Erythroblast (primary cell): ENCODE data around the gene PRTFDC1.

Experiments used
- DNase-seq, 2 experiments: peaks; one replicate each; lab custom pipeline; 2025; lab: John Stamatoyannopoulos, UW
- GATA1 ChIP-seq: IDR thresholded peaks from 2 replicates; pipeline ENCODE4 v1.6.1; 2011; ENCODE audit warnings: low read depth, mild to moderate bottlenecking, control low read depth, low read length, moderate library complexity
- POLR2A ChIP-seq: IDR thresholded peaks from 2 replicates; pipeline ENCODE4 v1.6.1; 2011; ENCODE audit warnings: mild to moderate bottlenecking, low read length

Gene PRTFDC1

GRCh38 chr10:24873281-24873683 is 79.1 kb downstream of the PRTFDC1 start:
- DNase-seq = no peak
- no peak for TF ChIP-seq GATA1

- TF ChIP-seq POLR2A = no peak
- no peak for TF ChIP-seq GATA1
- DNase-seq = no peak
Observed at GRCh38 chr10:24872790-24873182, 79.6 kb downstream of the PRTFDC1 start.

- DNase-seq = no peak
- TF ChIP-seq POLR2A (no peak), GATA1 (no peak)
Observed at GRCh38 chr10:24872049-24872789, 80.2 kb downstream of the PRTFDC1 start.

GRCh38 chr10:24871011-24871935 is 81.1 kb downstream of the PRTFDC1 start:
- no peak for DNase-seq
- no peak for TF ChIP-seq GATA1
- no peak for TF ChIP-seq POLR2A

- TF ChIP-seq POLR2A (no peak), GATA1 (no peak)
- DNase-seq = no peak
Observed at GRCh38 chr10:24869354-24870015, 82.9 kb downstream of the PRTFDC1 start.

GRCh38 chr10:24866604-24867583 is 85.5 kb downstream of the PRTFDC1 start:
- DNase-seq = peak in 1 of 2 experiments; percentile 11
- TF ChIP-seq POLR2A = no peak
- no peak for TF ChIP-seq GATA1

- no peak for TF ChIP-seq GATA1
- no peak for TF ChIP-seq POLR2A
- DNase-seq = no peak
Observed at GRCh38 chr10:24865783-24866182, 86.6 kb downstream of the PRTFDC1 start.

GRCh38 chr10:24862589-24862988 is 89.8 kb downstream of the PRTFDC1 start:
- TF ChIP-seq GATA1 (no peak), POLR2A (no peak)

GRCh38 chr10:24858288-24859270 is 93.8 kb downstream of the PRTFDC1 start:
- DNase-seq = no peak
- no peak for TF ChIP-seq GATA1
- TF ChIP-seq POLR2A = no peak

More at GRCh38 chr10:24862589-24862988, 89.8 kb downstream of the PRTFDC1 start:
- DNase-seq = no peak

GRCh38 chr10:24857031-24857725 is 95.2 kb downstream of the PRTFDC1 start:
- TF ChIP-seq POLR2A (no peak), GATA1 (no peak)
- no peak for DNase-seq

GRCh38 chr10:24854256-24854655 is 98.2 kb downstream of the PRTFDC1 start:
- no peak for DNase-seq
- TF ChIP-seq POLR2A (no peak), GATA1 (no peak)
